Esophagus squamous epithelium (tissue), 5 donors: ENCODE data around the gene FHIT. TPM values are rescaled to one million over a fixed set of nuclear protein-coding genes. Genes with fewer than 3 reads are reported as not detected.

Source experiments
- DNase-seq: peaks from one replicate; lab custom pipeline; 2025; lab: John Stamatoyannopoulos, UW
- H3K27ac ChIP-seq, 4 donors: fragments of 200-600 bp; sonication (generic); one replicate each; pipeline ENCODE4 v1.5.1; 2016 to 2019; ENCODE audit warnings: mild to moderate bottlenecking in 1 of 4
- H3K27me3 ChIP-seq, 4 donors: fragments of 200-600 bp; sonication (generic); 1 replicate in 3 of 4; 2 replicates in 1 of 4; pipeline versions ENCODE4 v1.5.1 to v1.6.0; 2017 to 2021; ENCODE audit warnings: antibody characterized with exemption in 1 of 4
- H3K36me3 ChIP-seq, 3 donors: fragments of 200-600 bp; sonication (generic); one replicate each; pipeline ENCODE4 v1.5.1; 2016 to 2019
- H3K4me1 ChIP-seq, 3 donors: fragments of 200-600 bp; sonication (generic); one replicate each; pipeline ENCODE4 v1.5.1; 2017 to 2019
- H3K4me3 ChIP-seq, 4 donors: fragments of 200-600 bp; sonication (generic); 1 replicate in 3 of 4; 2 replicates in 1 of 4; pipeline ENCODE4 v1.5.1; 2016 to 2019; ENCODE audit warnings: mild to moderate bottlenecking in 2 of 4, moderate library complexity in 1 of 4
- H3K9me3 ChIP-seq, 3 donors: fragments of 200-600 bp; sonication (generic); one replicate each; pipeline ENCODE4 v1.5.1; 2016 to 2019
- POLR2A ChIP-seq, 4 donors: fragments of 450-650 bp; IDR thresholded peaks; one replicate each; pipeline ENCODE4 v1.6.1; 2017; ENCODE audit warnings: antibody characterized with exemption in 4 of 4, mild to moderate bottlenecking in 4 of 4, moderate library complexity in 3 of 4
- WGBS, 2 donors: methylation state at CpG; one replicate each; pipeline ENCODE4 v1.1.5; 2018; 5-methylcytosine and 5-hydroxymethylcytosine counted together
- intact Hi-C: fragments of 100-400 bp; cut with DNase I; formaldehyde crosslinking; loops from one replicate; pipeline ENCODE4 v1.15.0; 2022
- total RNA-seq, 4 donors: library from RNA; depleted of rRNA; stranded (reverse); fragments of >200 nt; gene quantifications; one replicate each; pipeline ENCODE4 v1.1.0, GENCODE V29; 2016
- TF ChIP-seq, protein P1 (sequence below), 6 experiments: fragments of 450-650 bp in 4 of 6; fragments of 200-600 bp in 2 of 6; sonication (generic) in 2 of 6; IDR thresholded peaks; one replicate each; pipeline ENCODE4 v1.5.1; 2016 to 2019; ENCODE audit warnings: antibody characterized with exemption in 6 of 6, mild to moderate bottlenecking in 4 of 6, moderate library complexity in 4 of 6
- donor health status: DM: yes; HTN: yes; CAD: no.

Gene FHIT
- total RNA-seq, 4 donors from 2014 or later, result 0.64 to 5.7 (median 3.1) TPM

DNA sequence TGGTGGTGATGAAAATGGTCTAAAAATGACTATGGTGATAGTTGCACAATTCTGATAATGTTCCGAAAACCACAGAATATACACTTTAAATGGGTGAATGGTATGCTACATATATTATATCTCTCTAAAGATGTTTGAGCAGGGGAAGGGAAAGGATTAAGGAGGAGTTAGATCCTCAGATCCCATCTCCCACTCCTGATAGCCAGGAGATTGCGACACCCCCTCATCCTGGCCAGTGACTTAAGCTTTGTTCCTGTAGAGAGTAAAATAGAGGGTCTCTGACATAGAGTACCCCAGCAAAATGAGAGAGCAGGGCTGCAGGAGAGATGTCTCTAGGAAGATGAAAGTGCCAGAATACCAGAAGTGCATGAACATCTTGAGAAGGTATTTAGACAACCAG, 984.8 kb downstream of the FHIT start:
- WGBS, 2 donors, result 88 to 94% methylated on average over 2 of the region's 2 CpGs
- Histone ChIP-seq H3K4me3 (no peak overlapping the region), H3K27me3 (no peaks in the 10 kb centered on the region), H3K36me3 (no peaks in the 10 kb centered on the region), H3K9me3 (no peaks in the 10 kb centered on the region), H3K27ac (no peak overlapping the region), H3K4me1 (no peaks in the 10 kb centered on the region)
- TF ChIP-seq POLR2A (IDR thresholded peaks at IDR 0.05), result no peak
- TF ChIP-seq, protein P1, sequence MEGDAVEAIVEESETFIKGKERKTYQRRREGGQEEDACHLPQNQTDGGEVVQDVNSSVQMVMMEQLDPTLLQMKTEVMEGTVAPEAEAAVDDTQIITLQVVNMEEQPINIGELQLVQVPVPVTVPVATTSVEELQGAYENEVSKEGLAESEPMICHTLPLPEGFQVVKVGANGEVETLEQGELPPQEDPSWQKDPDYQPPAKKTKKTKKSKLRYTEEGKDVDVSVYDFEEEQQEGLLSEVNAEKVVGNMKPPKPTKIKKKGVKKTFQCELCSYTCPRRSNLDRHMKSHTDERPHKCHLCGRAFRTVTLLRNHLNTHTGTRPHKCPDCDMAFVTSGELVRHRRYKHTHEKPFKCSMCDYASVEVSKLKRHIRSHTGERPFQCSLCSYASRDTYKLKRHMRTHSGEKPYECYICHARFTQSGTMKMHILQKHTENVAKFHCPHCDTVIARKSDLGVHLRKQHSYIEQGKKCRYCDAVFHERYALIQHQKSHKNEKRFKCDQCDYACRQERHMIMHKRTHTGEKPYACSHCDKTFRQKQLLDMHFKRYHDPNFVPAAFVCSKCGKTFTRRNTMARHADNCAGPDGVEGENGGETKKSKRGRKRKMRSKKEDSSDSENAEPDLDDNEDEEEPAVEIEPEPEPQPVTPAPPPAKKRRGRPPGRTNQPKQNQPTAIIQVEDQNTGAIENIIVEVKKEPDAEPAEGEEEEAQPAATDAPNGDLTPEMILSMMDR (IDR thresholded peaks at IDR 0.05), result no peak
- no peak for DNase-seq
- intact Hi-C loops, result no loop called here

DNA sequence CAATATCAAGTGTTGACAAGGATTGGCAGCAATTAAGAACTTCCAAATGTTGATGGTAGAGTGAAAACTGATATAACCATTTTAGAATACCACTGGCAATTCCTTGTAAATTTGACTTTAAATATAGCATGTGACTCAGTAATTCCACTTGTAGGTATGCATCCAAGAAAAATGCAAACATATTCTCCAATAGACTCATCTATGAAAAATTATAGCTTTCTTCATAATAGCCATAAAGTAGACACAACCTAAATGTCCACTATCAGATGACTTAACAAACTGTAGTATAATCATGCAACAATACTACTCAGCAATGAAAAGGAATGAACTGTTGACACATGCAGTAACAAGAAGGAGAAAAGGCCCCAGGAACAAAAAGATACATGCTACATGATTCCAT, 988.1 kb downstream of the FHIT start:
- no peak for TF ChIP-seq POLR2A (IDR thresholded peaks at IDR 0.05)
- TF ChIP-seq, protein P1 (IDR thresholded peaks at IDR 0.05), result no peak

DNA sequence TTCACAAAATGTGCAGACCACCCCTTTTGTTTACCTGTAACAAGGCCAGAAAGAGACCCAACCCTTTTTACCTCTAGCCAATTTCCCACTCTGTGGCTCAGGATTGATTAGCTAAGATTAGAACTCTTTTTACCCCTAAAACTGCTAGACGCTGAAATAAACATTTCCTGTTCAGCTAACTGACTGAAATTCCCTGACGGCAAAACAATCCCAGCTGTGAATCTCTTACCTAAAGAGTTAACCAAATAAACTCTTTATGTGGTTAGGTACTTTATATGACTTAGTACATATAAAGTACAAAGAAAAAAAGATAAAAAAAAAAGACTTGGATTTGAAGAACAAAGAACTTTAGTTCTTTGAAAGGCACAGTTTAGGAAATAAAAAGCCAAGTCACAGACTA, 988.7 kb downstream of the FHIT start:
- Histone ChIP-seq H3K9me3 (no peaks in the 10 kb centered on the region), H3K4me3 (no peak overlapping the region), H3K27ac (no peak overlapping the region), H3K36me3 (no peaks in the 10 kb centered on the region), H3K4me1 (no peaks in the 10 kb centered on the region), H3K27me3 (no peaks in the 10 kb centered on the region)
- 26 to 55% methylated on average over 2 of the region's 2 CpGs for whole genome bisulfite sequencing, 2 donors
- TF ChIP-seq, protein P1 (IDR thresholded peaks at IDR 0.05), result no peak
- no peak for TF ChIP-seq POLR2A (IDR thresholded peaks at IDR 0.05)
- intact Hi-C loops, result no loop called here
- no peak for DNase-seq

More for the DNA sequence above, 988.1 kb downstream of the FHIT start:
- Histone ChIP-seq H3K36me3 (no peaks in the 10 kb centered on the region), H3K4me1 (no peaks in the 10 kb centered on the region), H3K27me3 (no peaks in the 10 kb centered on the region), H3K27ac (no peak overlapping the region), H3K9me3 (no peaks in the 10 kb centered on the region), H3K4me3 (no peak overlapping the region)
- intact Hi-C loops, result no loop called here
- DNase-seq, result no peak

DNA sequence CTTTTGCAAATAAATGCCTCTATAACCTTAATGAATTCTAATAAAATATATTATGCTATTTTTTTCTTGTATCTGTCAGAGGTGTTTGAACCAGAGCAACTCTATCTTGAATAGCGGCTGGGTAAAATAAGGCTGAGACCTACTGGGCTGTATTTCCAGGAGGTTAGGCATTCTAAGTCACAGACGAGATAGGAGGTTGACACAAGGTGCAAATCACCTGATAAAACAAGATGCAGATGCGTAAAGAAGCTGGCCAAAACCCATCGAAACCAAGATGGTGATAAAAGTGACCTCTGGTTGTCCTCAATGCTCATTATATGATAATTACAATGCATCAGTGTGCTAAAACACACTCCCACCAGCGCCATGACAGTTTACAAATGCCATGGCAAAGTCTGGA, 990.7 kb downstream of the FHIT start:
- TF ChIP-seq POLR2A (IDR thresholded peaks at IDR 0.05), result no peak
- TF ChIP-seq, protein P1 (IDR thresholded peaks at IDR 0.05), result no peak
- H3K36me3 ChIP-seq, result no peaks in the 10 kb centered on the region
- WGBS, 2 donors, result 50 to 66% methylated on average over 4 to 5 of the region's 5 CpGs
- H3K9me3 ChIP-seq, result no peaks in the 10 kb centered on the region
- no peak overlapping the region for H3K27ac ChIP-seq
- DNase-seq, result no peak
- H3K4me3 ChIP-seq, result no peak overlapping the region
- H3K4me1 ChIP-seq, result no peaks in the 10 kb centered on the region
- H3K27me3 ChIP-seq, result no peaks in the 10 kb centered on the region
- intact Hi-C loops, result no loop called here

DNA sequence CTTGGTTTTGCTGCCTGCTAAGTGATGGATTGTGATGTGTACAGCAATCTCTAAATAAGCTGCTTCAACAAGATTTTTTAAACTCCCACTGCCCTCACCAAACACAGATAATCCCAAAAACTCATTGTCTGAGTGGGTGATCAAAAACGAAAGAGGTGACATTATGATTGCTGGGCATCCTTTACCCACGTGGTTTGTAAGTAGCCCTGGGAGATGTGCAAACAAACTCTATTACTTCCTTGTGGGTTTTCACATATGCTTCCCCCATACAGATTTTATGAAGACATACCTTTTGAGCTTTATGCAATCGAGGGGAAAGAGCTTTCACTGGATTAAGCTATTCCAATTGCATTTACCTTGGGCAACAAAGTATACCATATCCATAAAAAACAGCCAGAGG, 1000.4 kb downstream of the FHIT start:
- Histone ChIP-seq H3K27ac (no peak overlapping the region), H3K4me1 (no peaks in the 10 kb centered on the region), H3K9me3 (no peaks in the 10 kb centered on the region), H3K4me3 (no peak overlapping the region), H3K36me3 (no peaks in the 10 kb centered on the region), H3K27me3 (no peaks in the 10 kb centered on the region)
- TF ChIP-seq, protein P1 (IDR thresholded peaks at IDR 0.05), result no peak
- TF ChIP-seq POLR2A (IDR thresholded peaks at IDR 0.05), result no peak
- 30 to 36% methylated on average over 3 of the region's 3 CpGs for WGBS, 2 donors
- intact Hi-C loops, result no loop called here
- no peak for DNase-seq
